Left forelimb (tissue), 1 donor: ENCODE results near the gene CPNE4.

Experiments used
- DNase-seq: peaks from one replicate; pipeline ENCODE4 v3.0.0-alpha.2; 2018; ENCODE audit warnings: low spot score

CPNE4 gene

DNA sequence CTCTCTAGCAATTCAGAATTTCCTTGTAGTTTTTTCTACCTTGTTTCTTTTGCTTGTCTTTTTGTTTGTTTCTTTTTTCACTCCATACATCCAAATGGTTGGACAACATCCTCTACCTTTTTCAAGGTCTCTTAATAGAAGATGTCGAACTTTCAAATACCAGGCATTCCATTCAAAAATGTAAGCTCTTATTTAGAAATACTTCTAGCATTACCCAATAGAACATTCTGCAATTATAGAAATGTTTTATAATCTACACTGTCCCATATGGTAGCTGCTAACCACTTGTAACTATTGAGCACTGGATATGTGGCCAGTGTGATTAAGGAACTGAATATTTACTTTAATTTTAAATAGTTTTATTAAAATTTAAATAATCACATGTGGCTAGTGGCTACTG, 335.8 kb downstream of the CPNE4 start:
- no peak for DNase-seq

DNA sequence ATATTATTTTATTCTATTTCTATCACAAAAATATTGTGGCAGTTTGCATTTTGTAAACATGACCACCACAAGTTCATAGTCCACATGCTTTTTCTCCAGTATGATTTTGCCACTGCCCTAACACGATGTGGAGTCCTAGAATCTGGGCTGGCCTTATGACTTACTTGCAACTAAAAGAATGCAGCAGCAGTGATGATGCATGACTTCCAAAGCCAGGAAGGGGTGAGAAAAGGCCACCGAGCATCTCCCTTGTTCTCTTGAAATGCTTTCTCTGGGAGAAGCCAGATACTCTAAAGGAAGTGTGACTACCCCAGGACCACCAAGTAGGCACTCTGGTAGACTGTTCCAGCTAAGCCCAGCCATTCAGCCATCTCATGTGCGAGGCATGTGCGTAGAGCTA, 340.4 kb downstream of the CPNE4 start:
- no peak for DNase-seq

DNA sequence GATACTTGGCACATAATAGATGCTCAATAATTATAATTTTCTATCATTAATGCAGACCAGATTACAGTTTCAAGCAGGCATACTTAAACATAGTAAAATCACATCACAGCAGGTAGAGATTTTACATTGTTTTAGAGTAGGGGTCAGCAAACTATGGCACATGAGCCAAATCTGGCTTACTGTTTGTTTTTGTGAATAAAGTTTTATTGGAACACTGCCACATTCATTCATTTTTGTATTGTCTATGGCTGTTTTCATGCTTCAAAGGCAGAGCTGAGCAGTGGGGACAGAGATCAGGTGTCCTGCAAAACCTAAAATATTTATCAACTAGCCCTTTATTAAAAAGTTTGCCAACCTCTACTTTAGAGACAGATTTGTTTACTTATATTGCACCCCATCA, 342.5 kb downstream of the CPNE4 start:
- DNase-seq: no peak

DNA sequence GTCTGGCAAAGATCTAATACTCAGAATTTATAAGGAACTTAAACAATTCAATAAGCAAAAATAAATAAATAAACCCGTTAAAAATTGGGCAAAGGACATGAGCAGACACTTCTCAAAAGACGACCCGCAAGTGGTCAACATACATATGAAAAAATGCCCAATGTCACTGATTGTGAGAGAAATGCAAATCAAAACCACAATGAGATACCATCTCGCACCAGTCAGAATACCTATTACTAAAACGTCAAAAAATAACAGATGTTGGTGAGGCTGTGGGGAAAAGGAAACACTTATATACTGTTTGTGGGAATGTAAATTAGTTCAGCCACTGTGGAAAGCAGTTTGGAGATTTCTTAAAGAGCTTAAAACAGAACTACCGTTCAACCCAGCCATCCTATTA, 344.0 kb downstream of the CPNE4 start:
- DNase-seq: no peak

DNA sequence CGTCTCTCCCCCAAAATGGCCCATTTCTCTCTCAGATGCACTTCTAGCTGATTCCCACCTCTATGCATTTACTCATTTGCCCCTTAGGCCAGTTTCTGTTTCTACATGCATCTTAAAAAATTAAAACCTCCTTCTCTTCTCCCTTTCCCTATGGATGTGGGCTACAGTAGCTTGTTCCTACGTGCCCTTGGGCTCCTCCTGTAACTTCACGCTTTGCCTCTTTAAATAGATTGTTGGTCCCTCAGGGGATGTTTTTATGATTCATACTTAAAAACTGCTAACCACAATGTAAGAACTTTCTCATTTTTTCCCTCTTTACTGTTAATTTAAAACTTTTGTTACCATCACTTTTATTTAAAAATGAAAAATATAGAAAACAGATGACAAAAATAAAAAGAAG, 346.4 kb downstream of the CPNE4 start:
- DNase-seq: no peak

DNA sequence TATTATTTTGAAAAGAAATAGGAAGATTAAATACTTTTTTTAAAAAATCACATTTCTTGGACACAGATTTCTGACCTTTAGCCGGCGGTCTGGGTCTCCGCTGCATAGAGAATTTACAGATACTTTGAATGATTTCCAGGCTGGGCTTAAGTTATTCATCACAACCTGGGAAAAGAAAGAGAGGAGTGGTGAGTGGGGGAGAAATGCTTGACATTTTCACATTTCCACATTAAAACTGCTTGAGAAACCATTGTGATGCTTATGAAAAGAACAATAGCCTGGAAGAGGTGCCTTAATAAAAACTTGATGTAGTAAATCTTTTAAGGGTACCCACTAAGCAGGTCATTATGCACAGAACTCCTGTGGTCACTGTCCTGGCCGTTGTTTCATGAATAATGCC, 365.2 kb downstream of the CPNE4 start:
- no peak for DNase-seq

DNA sequence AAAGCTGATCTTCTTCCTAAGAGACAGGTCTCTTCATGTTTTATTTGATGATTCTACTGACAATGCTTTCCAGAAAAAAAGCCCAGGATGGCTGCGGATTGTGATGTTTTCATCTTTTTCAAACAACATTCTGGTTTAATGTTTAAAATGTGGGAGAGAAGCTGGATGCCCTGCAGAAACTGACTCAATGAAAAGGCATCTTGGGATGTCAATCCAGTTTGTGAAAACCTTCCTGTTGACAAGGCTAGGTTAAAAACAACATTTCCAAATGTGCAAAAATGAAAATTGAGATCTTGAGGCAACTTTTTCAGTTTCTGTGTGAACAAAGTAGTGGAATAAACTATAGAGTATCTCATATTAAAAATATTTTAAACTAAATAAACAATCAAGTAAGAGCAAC, 376.0 kb downstream of the CPNE4 start:
- no peak for DNase-seq

DNA sequence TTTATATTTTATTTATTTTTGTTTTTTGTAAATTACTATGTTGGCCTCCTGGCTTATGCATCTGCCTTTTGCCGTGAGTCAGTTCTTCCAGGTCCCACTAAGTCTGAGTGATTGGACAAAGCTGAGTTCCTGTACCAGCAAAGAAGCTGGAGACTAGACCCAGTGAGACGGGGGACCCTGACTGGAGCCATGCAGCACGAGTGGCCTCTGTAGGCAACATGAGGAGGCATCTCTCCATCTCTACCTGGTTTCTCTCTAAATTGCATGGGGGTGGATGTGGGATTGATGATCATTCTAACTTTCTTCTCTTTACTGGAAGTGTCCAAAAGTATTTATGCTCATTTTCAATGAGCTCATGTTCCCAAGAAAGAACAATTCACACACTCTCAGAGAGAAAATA, 376.7 kb downstream of the CPNE4 start:
- no peak for DNase-seq

DNA sequence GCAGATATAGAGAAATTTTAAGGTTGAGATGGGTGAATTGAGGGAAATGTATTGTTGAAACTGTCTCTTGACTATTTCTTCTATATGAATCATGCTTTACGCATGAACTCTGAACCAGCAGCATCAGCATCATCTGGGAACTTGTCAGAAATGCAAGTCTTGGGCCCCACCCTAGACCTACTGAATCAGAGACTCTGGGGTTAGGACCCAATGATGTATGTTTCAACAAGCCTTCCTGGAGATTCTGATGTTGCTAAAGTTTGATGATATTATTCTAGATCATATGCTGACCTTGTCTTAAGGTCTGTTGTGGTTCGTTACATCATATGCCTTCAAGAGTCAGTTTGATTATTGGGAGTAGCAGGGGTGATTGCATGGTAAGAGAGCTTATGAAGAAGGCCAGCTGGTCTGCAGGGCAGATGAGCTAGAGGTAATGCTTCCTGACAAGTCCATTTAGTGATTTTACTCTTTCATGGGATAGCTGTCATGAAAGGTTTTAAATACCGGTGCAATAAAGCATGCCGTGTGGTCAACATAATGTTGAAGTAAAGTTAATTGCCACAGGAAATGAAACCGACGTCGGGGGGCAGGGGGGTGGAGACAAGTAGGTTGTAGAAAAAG, 379.6 kb downstream of the CPNE4 start:
- DNase-seq: no peak

DNA sequence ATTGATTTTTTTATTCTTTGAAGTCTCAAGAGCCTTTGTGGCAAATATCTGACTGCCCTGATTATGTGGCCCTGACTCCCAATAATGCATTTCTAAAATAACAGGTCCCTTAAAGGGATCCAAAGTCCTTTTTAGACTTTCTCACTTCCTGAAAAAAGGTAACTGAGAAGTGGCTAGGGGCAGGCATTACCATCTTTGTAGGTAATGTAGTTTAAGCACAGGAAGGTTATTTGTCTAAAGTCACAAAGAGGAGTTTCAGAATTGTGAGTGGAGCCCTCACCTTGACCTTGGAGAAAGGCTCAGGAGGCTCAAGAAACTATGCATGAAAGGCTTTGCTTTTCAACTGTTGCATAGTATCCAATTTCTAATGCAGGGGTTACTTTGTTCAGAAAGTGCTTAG, 389.2 kb downstream of the CPNE4 start:
- no peak for DNase-seq

DNA sequence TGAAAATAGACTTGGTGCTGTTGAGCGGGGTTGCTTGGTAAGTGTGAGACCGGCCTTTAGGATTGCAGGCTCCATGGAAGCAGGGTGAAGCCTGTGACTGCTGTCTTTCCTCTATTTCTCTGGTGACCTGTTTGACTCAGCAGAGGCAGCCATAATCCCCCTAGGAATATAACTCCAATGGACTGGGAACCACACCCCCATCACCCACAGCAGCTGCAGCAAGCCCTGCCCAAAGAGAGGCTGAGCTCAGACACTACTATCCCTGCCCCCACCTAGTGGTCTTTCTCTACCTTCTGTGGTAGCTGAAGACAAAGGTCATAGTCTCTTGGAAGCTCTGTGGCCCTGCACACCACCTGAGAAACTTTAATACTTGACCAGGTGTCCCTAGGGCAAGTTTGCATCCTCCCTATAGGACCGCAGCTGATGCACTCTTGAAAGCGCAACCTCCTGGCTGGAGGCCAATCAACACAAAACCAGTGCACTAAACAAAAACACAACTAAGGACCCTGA, 398.5 kb downstream of the CPNE4 start:
- no peak for DNase-seq

DNA sequence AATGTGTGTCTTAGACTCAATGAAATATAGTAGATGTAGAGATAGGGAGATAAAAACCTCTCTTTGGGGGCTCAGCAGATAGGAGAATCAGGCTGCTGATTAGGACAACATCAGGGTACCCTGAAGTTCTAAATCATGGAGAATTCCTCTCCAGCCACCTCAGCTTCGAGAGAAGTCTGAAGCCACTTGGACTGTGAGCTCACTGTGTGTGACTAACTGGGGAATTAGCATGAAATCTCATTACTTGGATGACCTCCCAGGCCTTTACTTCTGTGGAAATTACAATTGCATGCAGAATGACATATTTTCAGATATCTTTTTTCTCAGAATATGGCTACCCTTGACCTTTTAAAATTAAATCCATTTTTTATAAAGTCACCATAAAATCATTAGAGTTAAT, 404.0 kb downstream of the CPNE4 start:
- no peak for DNase-seq

DNA sequence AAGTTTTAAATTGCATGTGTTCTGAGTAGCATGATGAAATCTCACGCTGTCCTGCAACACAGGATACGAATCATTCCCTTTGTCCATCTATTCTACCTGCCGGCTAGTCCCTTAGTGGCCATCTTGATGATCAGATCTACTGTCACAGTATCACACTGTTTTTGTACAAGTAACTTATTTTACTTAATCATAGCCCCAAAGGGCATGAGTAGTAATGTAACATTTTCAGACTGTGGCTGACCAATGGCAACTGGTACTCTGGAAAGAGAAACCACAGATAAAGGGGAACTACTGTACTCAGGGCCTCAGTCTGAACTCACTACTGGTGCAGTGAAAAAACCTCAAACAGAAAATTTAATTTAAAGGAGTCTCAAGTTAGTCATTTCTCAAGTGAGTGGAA, 404.7 kb downstream of the CPNE4 start:
- DNase-seq: no peak

DNA sequence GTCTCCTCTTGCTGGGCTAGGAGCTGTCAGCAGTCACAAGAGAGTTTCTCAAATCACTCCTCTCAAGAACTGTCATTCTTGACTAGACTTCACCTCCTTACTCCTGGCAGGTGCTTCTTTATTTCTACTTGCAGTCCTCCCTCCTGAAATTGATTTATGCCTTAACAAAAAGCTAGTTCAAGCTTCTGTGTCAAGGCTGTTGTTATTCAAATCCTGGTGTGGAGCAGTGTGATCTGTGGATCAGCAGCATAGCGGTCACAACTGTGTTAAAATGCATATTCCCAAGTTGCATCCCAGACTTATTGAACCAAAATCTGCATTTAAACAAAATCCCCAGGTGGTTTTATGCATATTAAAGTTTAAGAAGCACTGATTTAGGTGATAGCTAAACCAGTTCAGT, 411.4 kb downstream of the CPNE4 start:
- no peak for DNase-seq

DNA sequence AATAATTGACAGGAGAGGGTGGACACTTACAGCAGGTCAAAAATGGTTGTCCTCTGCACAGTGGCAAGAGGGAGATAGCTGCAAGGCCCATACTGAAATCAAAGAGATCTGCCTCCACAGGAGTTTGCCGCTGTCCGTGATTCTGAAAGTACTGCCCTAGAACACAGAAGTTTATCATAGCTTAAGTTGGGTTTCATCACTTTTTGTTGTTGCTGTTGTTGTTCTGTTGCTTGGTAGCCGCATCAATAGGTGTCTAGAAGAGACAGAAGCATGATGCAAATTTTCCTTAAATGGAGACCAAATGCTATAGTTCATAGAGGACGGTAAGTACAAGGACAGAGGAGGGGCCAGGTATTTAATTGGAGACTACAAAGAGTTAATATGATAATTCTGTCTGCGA, 412.1 kb downstream of the CPNE4 start:
- no peak for DNase-seq

DNA sequence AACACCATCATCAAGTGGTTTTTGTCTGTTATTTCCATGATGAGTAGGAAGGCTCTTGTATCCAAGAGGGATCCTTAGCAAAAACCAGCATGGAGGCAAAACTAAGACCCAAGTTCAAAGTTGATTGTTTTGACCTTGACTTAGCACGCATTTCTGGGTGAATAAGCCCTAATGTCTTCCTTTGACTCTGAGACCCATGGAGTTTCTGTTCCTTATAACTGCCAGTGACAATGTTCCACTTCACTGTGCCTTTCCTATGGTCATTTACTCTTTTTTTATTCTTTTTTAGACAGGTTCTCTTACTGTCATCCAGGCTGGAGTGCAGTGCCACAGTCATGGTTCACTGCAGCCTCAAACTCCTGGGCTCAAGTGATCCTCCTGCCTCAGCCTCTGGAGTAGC, 413.8 kb downstream of the CPNE4 start:
- no peak for DNase-seq

DNA sequence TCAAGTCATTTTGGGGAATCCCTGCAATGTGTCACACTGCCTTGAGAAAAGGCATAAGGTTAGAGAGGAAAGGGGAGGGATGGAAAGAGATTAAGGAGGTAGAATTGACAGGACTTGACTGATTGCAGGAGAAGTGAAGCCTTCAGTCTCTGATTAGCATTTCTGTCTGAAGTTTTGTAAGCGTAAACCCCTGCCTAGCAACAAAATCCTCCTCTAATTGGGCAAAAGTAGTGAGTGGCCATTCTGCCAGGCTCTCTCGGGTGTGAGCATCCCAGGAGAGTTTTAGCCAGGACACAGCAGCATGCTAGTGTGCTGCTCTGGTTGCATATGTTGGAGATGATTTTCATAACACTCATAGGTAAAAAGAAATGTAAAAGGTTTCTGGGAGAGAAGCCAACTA, 415.0 kb downstream of the CPNE4 start:
- DNase-seq: no peak

DNA sequence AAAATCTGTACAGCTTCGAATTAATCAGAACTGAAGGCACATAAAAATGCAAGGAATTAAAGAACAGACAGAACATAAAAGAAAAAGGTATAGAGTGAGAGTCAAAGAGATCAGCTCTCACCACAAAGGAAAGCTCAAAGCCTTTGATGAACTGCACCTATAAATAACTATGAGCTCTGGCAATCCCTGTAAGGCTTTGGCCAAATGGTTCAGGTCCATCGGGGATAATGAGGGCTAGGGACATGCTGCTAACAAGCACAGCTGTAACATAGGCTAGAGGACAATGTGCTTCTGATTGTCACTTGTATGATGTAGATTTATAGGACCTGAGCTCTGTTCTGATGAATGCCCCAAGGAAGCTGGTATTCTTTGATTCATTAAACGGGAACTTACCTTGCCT, 418.1 kb downstream of the CPNE4 start:
- DNase-seq: no peak

DNA sequence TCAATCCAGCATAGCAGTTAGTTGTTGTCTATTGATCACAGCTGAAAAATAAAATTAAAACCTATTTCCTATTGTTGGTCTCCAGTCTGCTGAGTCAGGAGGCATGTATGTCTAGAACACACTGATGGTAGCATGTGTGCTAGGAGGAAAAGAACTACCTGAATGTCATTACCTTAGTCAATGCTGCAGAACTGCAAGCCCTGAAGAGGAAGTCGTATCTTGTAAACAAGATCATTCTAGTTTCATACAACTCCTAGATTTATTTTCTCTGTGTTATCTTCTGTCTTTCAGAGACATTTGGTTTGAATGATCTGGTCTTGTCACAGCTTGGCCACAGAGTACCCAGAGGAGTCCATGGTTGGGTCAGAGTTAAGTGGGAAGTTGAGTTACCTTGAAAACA, 422.1 kb downstream of the CPNE4 start:
- no peak for DNase-seq

DNA sequence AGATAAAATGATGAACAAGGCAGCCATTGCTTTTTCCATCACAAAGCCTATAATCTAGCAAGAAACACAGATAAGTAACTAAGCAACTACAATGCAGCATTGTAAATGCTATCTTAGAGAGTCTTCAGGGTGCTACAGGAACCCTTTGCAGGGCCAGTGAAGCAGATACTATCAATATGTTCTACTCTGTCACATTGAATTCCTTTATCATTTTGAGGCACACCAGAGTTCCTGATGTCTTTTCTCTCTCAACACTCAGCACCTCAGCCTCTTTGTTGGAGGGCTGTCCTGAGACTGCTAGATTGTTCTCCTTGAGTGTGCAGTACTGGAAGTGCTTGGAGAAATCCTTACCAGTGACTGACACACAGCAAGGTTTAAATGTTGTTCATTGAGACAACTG, 424.6 kb downstream of the CPNE4 start:
- no peak for DNase-seq

DNA sequence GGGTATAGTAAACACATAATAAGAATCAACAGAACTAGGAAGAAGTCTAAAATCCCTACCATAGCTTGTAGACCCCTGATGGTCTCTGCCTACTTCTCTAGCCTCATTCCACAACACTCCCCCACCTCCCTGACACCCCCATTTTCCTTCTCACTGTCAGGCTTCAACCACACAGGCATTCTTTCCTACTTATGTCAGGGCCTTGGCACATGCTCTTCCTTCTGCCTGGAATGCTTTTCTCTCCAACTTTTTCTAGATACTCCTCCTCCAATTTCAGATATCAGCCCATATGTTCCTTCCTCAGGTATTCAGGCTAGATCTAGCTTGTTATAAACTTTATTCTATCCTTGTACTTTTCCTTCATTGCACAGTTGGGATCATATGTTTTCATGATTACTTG, 426.1 kb downstream of the CPNE4 start:
- no peak for DNase-seq

DNA sequence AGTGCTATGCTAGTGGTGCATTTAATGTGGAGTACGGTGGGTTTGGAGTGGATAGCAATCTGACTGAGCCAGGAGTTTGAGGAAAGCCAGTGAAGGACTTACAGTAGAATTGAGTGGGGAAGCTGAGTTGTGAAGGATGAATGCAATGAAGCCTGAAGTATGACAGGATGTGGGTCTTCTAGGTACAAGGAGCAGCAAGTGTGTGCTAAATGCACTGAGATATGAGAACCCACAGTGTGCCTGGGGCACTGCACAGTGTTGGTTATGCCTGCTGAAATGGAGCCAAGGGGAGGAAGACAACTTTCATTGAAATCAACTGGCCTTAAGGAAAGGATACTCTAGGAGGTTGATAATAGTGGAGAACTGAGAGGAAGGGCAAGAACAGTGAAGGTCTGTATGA, 426.5 kb downstream of the CPNE4 start:
- no peak for DNase-seq

DNA sequence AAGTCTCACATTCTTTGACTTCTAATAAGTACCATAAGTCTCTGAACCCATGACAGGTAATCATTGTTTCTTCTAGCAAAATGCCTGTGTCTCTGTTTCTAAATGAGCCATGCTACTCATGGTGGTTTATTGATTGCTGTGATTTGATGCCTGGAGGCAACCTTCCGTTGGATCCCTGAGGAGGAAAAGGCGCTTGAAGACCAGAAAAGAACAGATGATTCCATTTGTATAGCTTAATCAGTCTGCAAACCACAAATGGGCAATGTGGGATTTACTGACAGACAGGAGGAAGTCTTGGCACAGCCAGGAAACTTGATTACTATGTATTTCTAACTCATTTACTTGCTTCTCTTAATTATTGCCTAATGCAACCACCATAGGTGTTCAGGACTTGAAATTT, 428.9 kb downstream of the CPNE4 start:
- no peak for DNase-seq

DNA sequence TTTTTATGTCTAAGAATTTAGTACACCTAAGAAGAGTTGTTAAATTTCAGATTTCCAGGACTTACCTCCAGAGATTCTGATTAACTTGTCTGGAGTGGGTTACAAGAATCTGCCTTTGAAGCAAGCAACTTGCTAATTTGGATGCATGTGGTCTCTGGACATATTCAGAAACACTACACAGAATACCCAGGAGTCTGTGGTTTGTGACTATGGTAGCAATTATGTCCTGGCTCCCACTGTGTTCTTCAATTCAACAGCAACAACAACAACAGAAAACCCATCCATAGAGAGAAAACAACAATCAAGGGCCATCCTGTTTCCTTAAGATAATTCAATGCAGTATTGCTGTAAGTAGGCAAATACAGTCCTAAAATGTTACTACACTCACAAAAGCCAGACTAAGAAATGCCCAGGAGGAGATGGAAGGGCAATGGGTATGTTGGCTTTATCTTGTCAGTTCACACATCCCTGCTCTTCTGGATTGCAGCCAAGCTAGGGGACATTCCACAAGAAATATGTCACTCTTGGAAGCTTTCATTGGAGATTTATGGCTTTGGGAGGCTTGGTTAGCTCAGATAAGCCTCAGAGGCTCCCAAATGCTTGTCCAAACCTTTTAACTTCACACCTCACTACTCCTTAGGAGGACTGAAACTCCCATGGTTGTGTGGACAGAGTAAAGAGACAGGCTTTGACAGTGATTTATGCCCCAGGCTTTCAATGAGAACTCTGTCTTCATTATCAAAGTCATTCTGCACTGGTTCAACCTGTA, 432.6 kb downstream of the CPNE4 start:
- no peak for DNase-seq
